ENCODE measurements around the gene GJA3.

- TF ChIP-seq, protein P1, sequence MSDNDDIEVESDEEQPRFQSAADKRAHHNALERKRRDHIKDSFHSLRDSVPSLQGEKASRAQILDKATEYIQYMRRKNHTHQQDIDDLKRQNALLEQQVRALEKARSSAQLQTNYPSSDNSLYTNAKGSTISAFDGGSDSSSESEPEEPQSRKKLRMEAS (IDR thresholded peaks at IDR 0.05): no peak
- TF ChIP-seq SP1 (IDR thresholded peaks at IDR 0.05): no peak
- no peak for TF ChIP-seq CTCF (IDR thresholded peaks at IDR 0.05; ENCODE audit: low read depth, low read length, missing input control)
These were observed 59.2 kb downstream of the GJA3 start for GRCh38 chr13:20101467-20102316.
